ENCODE measurements around the gene EGFLAM. TPM values are rescaled to one million over a fixed set of nuclear protein-coding genes. Genes with fewer than 3 reads are reported as not detected.

EGFLAM gene
- total RNA-seq, 4 donors from 2014 or later: 3.5 to 6.7 (median 6.3) TPM

- Histone ChIP-seq H3K4me1 (peaks cover 0 to 4% of the 10 kb centered on the region in 2 donors), H3K27me3 (no peaks in the 10 kb centered on the region), H3K9me3 (no peaks in the 10 kb centered on the region), H3K36me3 (no peaks in the 10 kb centered on the region), H3K4me3 (replicated peaks in 1 of 3) (no peak overlapping the region), H3K27ac (no peak overlapping the region)
- no peak for DNase-seq
- 83 to 87% methylated on average over 2 of the region's 2 CpGs for WGBS, 2 donors
- TF ChIP-seq POLR2A (IDR thresholded peaks at IDR 0.05): no peak
- TF ChIP-seq CTCF (IDR thresholded peaks at IDR 0.05): no peak
- intact Hi-C loops (cut with DNase I): loop anchor here (10.0 kb wide), 1 partner anchor 68 kb away; no protein-coding TSS in a partner anchor
These were observed 188.7 kb downstream of the EGFLAM start for GRCh38 chr5:38447056-38447455.

GRCh38 chr5:38447786-38448185, 189.4 kb downstream of the EGFLAM start:
- Histone ChIP-seq H3K27ac (no peak overlapping the region), H3K9me3 (no peaks in the 10 kb centered on the region), H3K4me1 (peaks cover 0 to 4% of the 10 kb centered on the region in 2 donors), H3K36me3 (no peaks in the 10 kb centered on the region), H3K4me3 (replicated peaks in 1 of 3) (no peak overlapping the region), H3K27me3 (no peaks in the 10 kb centered on the region)
- 64 to 71% methylated on average over 5 of the region's 5 CpGs for WGBS, 2 donors
- TF ChIP-seq POLR2A (IDR thresholded peaks at IDR 0.05) (no peak), CTCF (IDR thresholded peaks at IDR 0.05) (no peak)
- no peak for DNase-seq
- intact Hi-C loops (cut with DNase I): loop anchor here (10.0 kb wide), 1 partner anchor 67 kb away; no protein-coding TSS in a partner anchor

- H3K9me3 ChIP-seq: no peaks in the 10 kb centered on the region
- H3K27ac ChIP-seq: no peak overlapping the region
- intact Hi-C loops (cut with DNase I): loop anchor here (10.0 kb wide), 1 partner anchor 66 kb away; no protein-coding TSS in a partner anchor
- TF ChIP-seq POLR2A (IDR thresholded peaks at IDR 0.05) (no peak), CTCF (IDR thresholded peaks at IDR 0.05) (no peak)
- H3K27me3 ChIP-seq: no peaks in the 10 kb centered on the region
- H3K36me3 ChIP-seq: no peaks in the 10 kb centered on the region
- WGBS, 2 donors: 76 to 94% methylated on average over 9 of the region's 9 CpGs
- no peak for DNase-seq
- H3K4me3 ChIP-seq (replicated peaks in 1 of 3): no peak overlapping the region
- H3K4me1 ChIP-seq: peaks cover 0 to 4% of the 10 kb centered on the region in 2 donors
These were observed 190.4 kb downstream of the EGFLAM start for GRCh38 chr5:38448568-38449350.

GRCh38 chr5:38450627-38451026, 192.3 kb downstream of the EGFLAM start:
- Histone ChIP-seq H3K4me3 (replicated peaks in 1 of 3) (no peak overlapping the region), H3K9me3 (no peaks in the 10 kb centered on the region), H3K4me1 (no peaks in the 10 kb centered on the region), H3K27me3 (no peaks in the 10 kb centered on the region), H3K27ac (no peak overlapping the region), H3K36me3 (no peaks in the 10 kb centered on the region)
- WGBS, 2 donors: 76 to 78% methylated on average over 6 of the region's 6 CpGs
- TF ChIP-seq CTCF (IDR thresholded peaks at IDR 0.05) (no peak), POLR2A (IDR thresholded peaks at IDR 0.05) (no peak)
- DNase-seq: no peak
- intact Hi-C loops (cut with DNase I): no loop called here

- TF ChIP-seq CTCF (IDR thresholded peaks at IDR 0.05) (no peak), POLR2A (IDR thresholded peaks at IDR 0.05) (no peak)
- Histone ChIP-seq H3K9me3 (no peaks in the 10 kb centered on the region), H3K4me3 (replicated peaks in 1 of 3) (no peak overlapping the region), H3K27me3 (no peaks in the 10 kb centered on the region), H3K27ac (no peak overlapping the region), H3K4me1 (no peaks in the 10 kb centered on the region), H3K36me3 (no peaks in the 10 kb centered on the region)
- no peak for DNase-seq
- intact Hi-C loops (cut with DNase I): no loop called here
- WGBS, 2 donors: 77 to 83% methylated on average over 9 of the region's 9 CpGs
These were observed 192.8 kb downstream of the EGFLAM start for GRCh38 chr5:38451074-38451725.
